PC-3 (cell line): ENCODE measurements around the gene TMEM123.

Experiments used
- EZH2phosphoT487 ChIP-seq: fragments of 300-600 bp; sonication (generic); IDR thresholded peaks from 2 replicates; pipeline ENCODE4 v1.6.1; 2018; ENCODE audit warnings: mild to moderate bottlenecking, antibody characterized with exemption, low read length, borderline replicate concordance
- TF ChIP-seq, protein P1 (sequence below): fragments of 300-600 bp; sonication (generic); conservative IDR thresholded peaks from 2 replicates; pipeline ENCODE4 v1.5.1; 2017; ENCODE audit warnings: antibody characterized with exemption, low read depth, mild to moderate bottlenecking, low read length

DNA sequence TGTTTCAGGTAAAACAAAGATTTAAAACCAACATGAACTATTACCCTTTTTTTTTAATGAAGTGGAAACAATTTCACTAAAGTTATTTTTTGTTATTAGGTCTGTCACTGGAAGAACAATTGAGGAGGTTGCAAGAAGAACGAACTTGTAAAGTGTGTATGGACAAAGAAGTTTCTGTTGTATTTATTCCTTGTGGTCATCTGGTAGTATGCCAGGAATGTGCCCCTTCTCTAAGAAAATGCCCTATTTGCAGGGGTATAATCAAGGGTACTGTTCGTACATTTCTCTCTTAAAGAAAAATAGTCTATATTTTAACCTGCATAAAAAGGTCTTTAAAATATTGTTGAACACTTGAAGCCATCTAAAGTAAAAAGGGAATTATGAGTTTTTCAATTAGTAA lies 74.7 kb downstream of the TMEM123 start:
- TF ChIP-seq, protein P1, sequence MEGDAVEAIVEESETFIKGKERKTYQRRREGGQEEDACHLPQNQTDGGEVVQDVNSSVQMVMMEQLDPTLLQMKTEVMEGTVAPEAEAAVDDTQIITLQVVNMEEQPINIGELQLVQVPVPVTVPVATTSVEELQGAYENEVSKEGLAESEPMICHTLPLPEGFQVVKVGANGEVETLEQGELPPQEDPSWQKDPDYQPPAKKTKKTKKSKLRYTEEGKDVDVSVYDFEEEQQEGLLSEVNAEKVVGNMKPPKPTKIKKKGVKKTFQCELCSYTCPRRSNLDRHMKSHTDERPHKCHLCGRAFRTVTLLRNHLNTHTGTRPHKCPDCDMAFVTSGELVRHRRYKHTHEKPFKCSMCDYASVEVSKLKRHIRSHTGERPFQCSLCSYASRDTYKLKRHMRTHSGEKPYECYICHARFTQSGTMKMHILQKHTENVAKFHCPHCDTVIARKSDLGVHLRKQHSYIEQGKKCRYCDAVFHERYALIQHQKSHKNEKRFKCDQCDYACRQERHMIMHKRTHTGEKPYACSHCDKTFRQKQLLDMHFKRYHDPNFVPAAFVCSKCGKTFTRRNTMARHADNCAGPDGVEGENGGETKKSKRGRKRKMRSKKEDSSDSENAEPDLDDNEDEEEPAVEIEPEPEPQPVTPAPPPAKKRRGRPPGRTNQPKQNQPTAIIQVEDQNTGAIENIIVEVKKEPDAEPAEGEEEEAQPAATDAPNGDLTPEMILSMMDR: no peak
- no peak for TF ChIP-seq EZH2phosphoT487
